ENCODE data around the gene CD28.

DNA sequence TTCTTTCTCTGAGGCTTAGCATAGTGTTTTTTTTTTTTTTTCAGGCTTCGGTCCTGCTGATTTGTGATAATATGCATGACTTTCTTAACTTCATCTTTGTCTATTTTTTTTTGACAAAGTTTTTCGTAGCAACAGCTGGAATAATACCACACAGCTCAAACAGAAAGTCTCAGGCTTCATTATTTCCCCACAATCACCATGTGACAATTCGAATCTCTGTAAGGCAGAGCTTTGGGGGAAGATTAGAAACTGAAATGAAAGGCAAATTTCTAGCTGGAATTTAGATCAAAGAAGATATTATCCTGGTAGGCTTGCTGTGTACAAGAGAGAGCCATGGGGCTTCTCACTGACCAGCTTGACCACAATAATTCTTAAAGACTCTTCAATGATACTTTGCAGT is 12.2 kb upstream of the CD28 start:
- no peak for TF ChIP-seq NR2C2 (CRISPR knock-in tag; IDR thresholded peaks at IDR 0.05)
- no peak for TF ChIP-seq NR2C2 (tag; IDR thresholded peaks at IDR 0.05)
- no peak for TF ChIP-seq MAFK (IDR thresholded peaks at IDR 0.05; ENCODE audit: low read length)
- no peak for TF ChIP-seq EZH2 (IDR thresholded peaks at IDR 0.05; ENCODE audit: borderline replicate concordance, low read depth, low read length)
- no peak for TF ChIP-seq CTCF (IDR thresholded peaks at IDR 0.05 in 2 of 3, conservative IDR thresholded peaks at IDR 0.05 in 1 of 3; ENCODE audit: insufficient read depth in 2 of 3, low read depth in 1 of 3, low read length in 3 of 3)
- no peak for TF ChIP-seq POLR2AphosphoS5 (IDR thresholded peaks at IDR 0.05; ENCODE audit: control insufficient read depth, insufficient read depth, low read depth, low read length)
- no peak for TF ChIP-seq ZNF282 (CRISPR knock-in tag; IDR thresholded peaks at IDR 0.05)

All from K562 (cell line).